ENCODE results near the gene CTSS. TPM values are rescaled to one million over a fixed set of nuclear protein-coding genes. Genes with fewer than 3 reads are reported as not detected.

Gene CTSS
- total RNA-seq, 3 donors from 2014 or later (not counting 1 experiment from before 2014, with no cell fraction given), result 169 to 245 (median 229) TPM

GRCh38 chr1:150791585-150791984 lies 26.0 kb upstream of the CTSS start:
- 88% methylated on average over 4 of the region's 4 CpGs for WGBS (ENCODE audit: insufficient coverage)
- intact Hi-C loops (cut with micrococcal nuclease), result no loop called here
- Histone ChIP-seq H3K4me1 (ENCODE audit: control insufficient read depth, insufficient read depth, low read length) (peaks cover 6% of the 10 kb centered on the region), H3K27ac (ENCODE audit: low read length) (no peak overlapping the region), H3K36me3 (ENCODE audit: control insufficient read depth, insufficient read depth, low read length) (no peaks in the 10 kb centered on the region), H3K4me3 (ENCODE audit: low read length) (no peak overlapping the region), H3K9me3 (ENCODE audit: control insufficient read depth, insufficient read depth, low read length) (no peaks in the 10 kb centered on the region), H3K27me3 (ENCODE audit: control insufficient read depth, insufficient read depth, low read length) (no peaks in the 10 kb centered on the region)
- no peak for DNase-seq
- H3K27me3 Mint-ChIP-seq (ENCODE audit: low read depth in 2 of 2), result no peaks in the 10 kb centered on the region
- ATAC-seq, result no peak
- no peaks in the 10 kb centered on the region for H3K4me1 Mint-ChIP-seq
- no peaks in the 10 kb centered on the region for H3K9me3 Mint-ChIP-seq
- H3K4me3 Mint-ChIP-seq, result no peak overlapping the region
- TF ChIP-seq, protein P1, sequence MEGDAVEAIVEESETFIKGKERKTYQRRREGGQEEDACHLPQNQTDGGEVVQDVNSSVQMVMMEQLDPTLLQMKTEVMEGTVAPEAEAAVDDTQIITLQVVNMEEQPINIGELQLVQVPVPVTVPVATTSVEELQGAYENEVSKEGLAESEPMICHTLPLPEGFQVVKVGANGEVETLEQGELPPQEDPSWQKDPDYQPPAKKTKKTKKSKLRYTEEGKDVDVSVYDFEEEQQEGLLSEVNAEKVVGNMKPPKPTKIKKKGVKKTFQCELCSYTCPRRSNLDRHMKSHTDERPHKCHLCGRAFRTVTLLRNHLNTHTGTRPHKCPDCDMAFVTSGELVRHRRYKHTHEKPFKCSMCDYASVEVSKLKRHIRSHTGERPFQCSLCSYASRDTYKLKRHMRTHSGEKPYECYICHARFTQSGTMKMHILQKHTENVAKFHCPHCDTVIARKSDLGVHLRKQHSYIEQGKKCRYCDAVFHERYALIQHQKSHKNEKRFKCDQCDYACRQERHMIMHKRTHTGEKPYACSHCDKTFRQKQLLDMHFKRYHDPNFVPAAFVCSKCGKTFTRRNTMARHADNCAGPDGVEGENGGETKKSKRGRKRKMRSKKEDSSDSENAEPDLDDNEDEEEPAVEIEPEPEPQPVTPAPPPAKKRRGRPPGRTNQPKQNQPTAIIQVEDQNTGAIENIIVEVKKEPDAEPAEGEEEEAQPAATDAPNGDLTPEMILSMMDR (IDR thresholded peaks at IDR 0.05), result no peak
- peaks cover 8% of the 10 kb centered on the region for H3K36me3 Mint-ChIP-seq
- H3K27ac Mint-ChIP-seq, result no peak overlapping the region

GRCh38 chr1:150789396-150789795 lies 23.8 kb upstream of the CTSS start:
- H3K36me3 ChIP-seq (ENCODE audit: control insufficient read depth, insufficient read depth, low read length), result no peaks in the 10 kb centered on the region
- H3K4me3 ChIP-seq (ENCODE audit: low read length), result no peak overlapping the region
- H3K4me1 Mint-ChIP-seq, result no peaks in the 10 kb centered on the region
- ATAC-seq, result no peak
- WGBS (ENCODE audit: insufficient coverage), result 77% methylated on average over 4 of the region's 4 CpGs
- no peak overlapping the region for H3K27ac Mint-ChIP-seq
- H3K36me3 Mint-ChIP-seq, result no peaks in the 10 kb centered on the region
- no peaks in the 10 kb centered on the region for H3K27me3 Mint-ChIP-seq (ENCODE audit: low read depth in 2 of 2)
- H3K27me3 ChIP-seq (ENCODE audit: control insufficient read depth, insufficient read depth, low read length), result no peaks in the 10 kb centered on the region
- no peak for DNase-seq
- H3K4me1 ChIP-seq (ENCODE audit: control insufficient read depth, insufficient read depth, low read length), result peaks cover 6% of the 10 kb centered on the region
- H3K4me3 Mint-ChIP-seq, result no peak overlapping the region
- H3K27ac ChIP-seq (ENCODE audit: low read length), result no peak overlapping the region
- no peaks in the 10 kb centered on the region for H3K9me3 ChIP-seq (ENCODE audit: control insufficient read depth, insufficient read depth, low read length)
- intact Hi-C loops (cut with micrococcal nuclease), result no loop called here
- H3K9me3 Mint-ChIP-seq, result no peaks in the 10 kb centered on the region
- TF ChIP-seq, protein P1 (IDR thresholded peaks at IDR 0.05), result no peak

- Mint-ChIP-seq H3K4me1 (no peaks in the 10 kb centered on the region), H3K36me3 (no peaks in the 10 kb centered on the region), H3K9me3 (no peaks in the 10 kb centered on the region), H3K27ac (no peak overlapping the region), H3K4me3 (no peak overlapping the region), H3K27me3 (ENCODE audit: low read depth in 2 of 2) (no peaks in the 10 kb centered on the region)
- Histone ChIP-seq H3K9me3 (ENCODE audit: control insufficient read depth, insufficient read depth, low read length) (no peaks in the 10 kb centered on the region), H3K27me3 (ENCODE audit: control insufficient read depth, insufficient read depth, low read length) (no peaks in the 10 kb centered on the region), H3K27ac (ENCODE audit: low read length) (no peak overlapping the region), H3K4me1 (ENCODE audit: control insufficient read depth, insufficient read depth, low read length) (peaks cover 6% of the 10 kb centered on the region), H3K4me3 (ENCODE audit: low read length) (no peak overlapping the region), H3K36me3 (ENCODE audit: control insufficient read depth, insufficient read depth, low read length) (no peaks in the 10 kb centered on the region)
- ATAC-seq, result no peak
- TF ChIP-seq, protein P1 (IDR thresholded peaks at IDR 0.05), result no peak
- no peak for DNase-seq
- WGBS (ENCODE audit: insufficient coverage), result 96% methylated on average over 4 of the region's 4 CpGs
- intact Hi-C loops (cut with micrococcal nuclease), result no loop called here
Observed at GRCh38 chr1:150788946-150789345, 23.4 kb upstream of the CTSS start.

DNA sequence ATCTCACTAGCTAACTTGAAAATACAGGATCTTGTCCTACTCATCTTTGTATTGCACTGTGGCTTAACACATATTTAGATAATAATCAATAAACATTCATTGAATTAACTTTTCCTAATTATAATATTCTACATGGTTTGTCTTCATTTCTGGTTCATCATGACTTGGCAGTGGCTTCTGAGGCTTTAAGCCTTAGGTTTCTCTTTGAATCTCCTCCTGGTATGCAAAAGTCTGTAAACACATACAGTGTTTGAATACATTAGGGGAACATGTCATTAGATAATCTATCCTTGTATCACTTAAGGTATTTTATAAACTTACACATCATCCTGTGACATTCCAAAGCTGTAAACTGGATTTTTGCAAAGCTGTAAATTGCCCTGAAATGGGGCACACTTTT lies 21.9 kb upstream of the CTSS start:
- Histone ChIP-seq H3K27me3 (ENCODE audit: control insufficient read depth, insufficient read depth, low read length) (no peaks in the 10 kb centered on the region), H3K9me3 (ENCODE audit: control insufficient read depth, insufficient read depth, low read length) (no peaks in the 10 kb centered on the region), H3K4me1 (ENCODE audit: control insufficient read depth, insufficient read depth, low read length) (peaks cover 6% of the 10 kb centered on the region), H3K27ac (ENCODE audit: low read length) (no peak overlapping the region), H3K4me3 (ENCODE audit: low read length) (no peak overlapping the region), H3K36me3 (ENCODE audit: control insufficient read depth, insufficient read depth, low read length) (no peaks in the 10 kb centered on the region)
- ATAC-seq (no peak), DNase-seq (no peak)
- Mint-ChIP-seq H3K27ac (no peak overlapping the region), H3K4me1 (no peaks in the 10 kb centered on the region), H3K4me3 (no peak overlapping the region), H3K27me3 (ENCODE audit: low read depth in 2 of 2) (no peaks in the 10 kb centered on the region), H3K36me3 (no peaks in the 10 kb centered on the region), H3K9me3 (no peaks in the 10 kb centered on the region)
- intact Hi-C loops (cut with micrococcal nuclease), result no loop called here
- TF ChIP-seq, protein P1 (IDR thresholded peaks at IDR 0.05), result no peak
